ENCODE data around the gene DLK1. TPM values are rescaled to one million over a fixed set of nuclear protein-coding genes. Genes with fewer than 3 reads are reported as not detected.

DLK1 gene
- total RNA-seq, 2 experiments from 2014 or later: not detected

- H3K27ac Mint-ChIP-seq: no peak overlapping the region
- H3K4me3 Mint-ChIP-seq: no peak overlapping the region
- intact Hi-C loops (cut with micrococcal nuclease): no loop called here
- no peaks in the 10 kb centered on the region for H3K4me1 Mint-ChIP-seq (ENCODE audit: low read depth)
- no peak for TF ChIP-seq CTCF (IDR thresholded peaks at IDR 0.05)
- H3K27me3 Mint-ChIP-seq: no peaks in the 10 kb centered on the region
- no peak for ATAC-seq
- CTCF ChIA-PET: no interaction called here
- POLR2A ChIA-PET: no interaction called here
- no peaks in the 10 kb centered on the region for H3K9me3 Mint-ChIP-seq
- H3K36me3 Mint-ChIP-seq (ENCODE audit: low read depth): no peaks in the 10 kb centered on the region
- no peak for DNase-seq
Observed at GRCh38 chr14:100684154-100684553, 42.5 kb upstream of the DLK1 start.

- Mint-ChIP-seq H3K27ac (no peak overlapping the region), H3K36me3 (ENCODE audit: low read depth) (no peaks in the 10 kb centered on the region), H3K9me3 (no peaks in the 10 kb centered on the region), H3K4me3 (no peak overlapping the region), H3K27me3 (no peaks in the 10 kb centered on the region), H3K4me1 (ENCODE audit: low read depth) (no peaks in the 10 kb centered on the region)
- ChIA-PET POLR2A (no interaction called here), CTCF (no interaction called here)
- DNase-seq (no peak), ATAC-seq (no peak)
- intact Hi-C loops (cut with micrococcal nuclease): no loop called here
- no peak for TF ChIP-seq CTCF (IDR thresholded peaks at IDR 0.05)
Observed at GRCh38 chr14:100684961-100685360, 41.7 kb upstream of the DLK1 start.

GRCh38 chr14:100686858-100687257 lies 39.8 kb upstream of the DLK1 start:
- ChIA-PET POLR2A (no interaction called here), CTCF (no interaction called here)
- Mint-ChIP-seq H3K9me3 (no peaks in the 10 kb centered on the region), H3K36me3 (ENCODE audit: low read depth) (no peaks in the 10 kb centered on the region), H3K4me1 (ENCODE audit: low read depth) (no peaks in the 10 kb centered on the region), H3K27ac (no peak overlapping the region), H3K4me3 (no peak overlapping the region), H3K27me3 (no peaks in the 10 kb centered on the region)
- TF ChIP-seq CTCF (IDR thresholded peaks at IDR 0.05): no peak
- intact Hi-C loops (cut with micrococcal nuclease): no loop called here
- DNase-seq: no peak
- no peak for ATAC-seq

- CTCF ChIA-PET: no interaction called here
- Mint-ChIP-seq H3K4me3 (no peak overlapping the region), H3K4me1 (ENCODE audit: low read depth) (no peaks in the 10 kb centered on the region), H3K9me3 (no peaks in the 10 kb centered on the region), H3K27ac (no peak overlapping the region), H3K36me3 (ENCODE audit: low read depth) (no peaks in the 10 kb centered on the region), H3K27me3 (no peaks in the 10 kb centered on the region)
- ATAC-seq (no peak), DNase-seq (no peak)
- intact Hi-C loops (cut with micrococcal nuclease): no loop called here
- POLR2A ChIA-PET: no interaction called here
- no peak for TF ChIP-seq CTCF (IDR thresholded peaks at IDR 0.05)
Observed at GRCh38 chr14:100687386-100687785, 39.3 kb upstream of the DLK1 start.

GRCh38 chr14:100688051-100688450 lies 38.6 kb upstream of the DLK1 start:
- intact Hi-C loops (cut with micrococcal nuclease): no loop called here

More at GRCh38 chr14:100688051-100688450, 38.6 kb upstream of the DLK1 start:
- no peaks in the 10 kb centered on the region for H3K4me1 Mint-ChIP-seq (ENCODE audit: low read depth)
- ChIA-PET CTCF (no interaction called here), POLR2A (no interaction called here)
- H3K27me3 Mint-ChIP-seq: peaks cover 3% of the 10 kb centered on the region
- H3K4me3 Mint-ChIP-seq: no peak overlapping the region
- no peak for DNase-seq
- H3K36me3 Mint-ChIP-seq (ENCODE audit: low read depth): no peaks in the 10 kb centered on the region
- no peak for TF ChIP-seq CTCF (IDR thresholded peaks at IDR 0.05)
- no peak overlapping the region for H3K27ac Mint-ChIP-seq
- H3K9me3 Mint-ChIP-seq: no peaks in the 10 kb centered on the region
- ATAC-seq: no peak
